Loucy (cell line): Measurements from ENCODE around the gene TMF1.

Experiments used
- CTCF ChIP-seq: fragments of 200-600 bp; sonication (generic); conservative IDR thresholded peaks from 2 replicates; pipeline ENCODE4 v1.5.1; 2014; ENCODE audit warnings: mild to moderate bottlenecking, antibody characterized with exemption, low read length
- EZH2phosphoT487 ChIP-seq: fragments of 200-600 bp; IDR thresholded peaks from 2 replicates; pipeline ENCODE4 v1.6.1; 2018; ENCODE audit warnings: antibody characterized with exemption, mild to moderate bottlenecking, moderate library complexity, borderline replicate concordance

- no peak for TF ChIP-seq CTCF
- TF ChIP-seq EZH2phosphoT487 = no peak
Measured at GRCh38 chr3:69094467-69095205, 42.5 kb upstream of the TMF1 start.
